Amniotic epithelial cell (primary cell): ENCODE data around the gene TMEM204.

Source experiments
- DNase-seq: peaks from one replicate; pipeline ENCODE4 v3.0.0-alpha.2; 2010; ENCODE audit warnings: low read depth

TMEM204 gene

DNA sequence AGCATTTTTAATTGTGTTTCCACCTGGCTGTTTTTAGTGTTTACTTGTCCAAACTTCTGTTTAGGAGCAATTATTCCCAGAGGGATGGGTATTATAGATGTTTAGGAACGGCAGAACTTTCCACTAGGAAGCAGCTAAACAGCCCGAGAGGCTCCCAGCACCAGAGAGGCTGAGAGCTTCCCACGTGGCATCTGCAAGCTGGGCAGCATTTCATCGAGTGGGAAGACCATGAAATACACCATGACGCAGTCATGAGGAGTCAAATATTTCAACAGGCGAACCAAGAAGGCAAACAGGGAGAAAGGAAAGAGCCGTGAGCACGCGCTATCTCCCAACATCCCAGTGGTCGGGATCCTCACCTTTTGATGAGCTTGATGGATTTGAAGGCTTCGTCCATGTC lies 24.1 kb downstream of the TMEM204 start:
- DNase-seq: no peak

DNA sequence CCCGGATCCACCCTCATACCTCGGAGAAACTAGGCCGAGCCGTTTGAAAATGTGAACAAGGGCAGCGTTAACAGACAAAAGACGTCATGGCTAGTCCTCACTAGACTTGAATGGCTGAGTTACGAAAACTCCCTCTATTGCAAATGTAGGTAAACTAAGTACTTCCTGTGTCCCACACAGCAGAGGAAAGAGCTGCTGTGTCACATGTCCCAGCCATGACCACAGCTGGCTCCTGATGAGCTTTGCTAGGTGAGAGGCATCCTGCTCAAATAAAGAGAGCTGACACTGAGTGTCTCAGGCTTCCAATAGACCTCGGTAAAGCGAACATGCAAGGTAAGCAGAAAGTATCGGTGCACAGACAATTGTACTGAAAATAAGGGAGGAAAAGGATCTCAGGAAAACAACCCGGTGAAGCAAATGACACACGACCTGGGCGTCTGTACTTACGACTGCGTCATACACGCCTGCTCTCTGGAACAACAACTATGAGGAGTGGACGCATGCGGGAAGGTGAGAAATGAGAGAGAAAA lies 26.0 kb downstream of the TMEM204 start:
- DNase-seq: no peak

DNA sequence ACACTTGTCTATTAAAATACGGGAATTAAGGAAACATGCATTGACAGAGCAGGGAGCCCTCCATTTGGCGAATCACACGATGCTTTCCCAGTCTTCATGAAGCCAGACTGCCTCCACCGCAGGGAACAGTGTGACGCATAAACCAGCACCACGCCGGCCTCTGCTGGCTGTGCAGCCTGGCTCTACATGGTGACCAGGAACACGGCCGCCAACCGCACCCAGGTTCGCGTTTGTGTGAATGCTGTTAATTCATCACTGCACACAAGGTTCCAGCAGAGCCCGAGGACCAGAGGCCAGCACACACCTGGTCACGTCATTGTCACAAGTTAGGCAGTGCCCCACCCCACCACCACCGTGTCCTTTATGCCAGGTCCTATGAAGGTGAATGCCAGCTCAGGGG lies 26.7 kb downstream of the TMEM204 start:
- no peak for DNase-seq

DNA sequence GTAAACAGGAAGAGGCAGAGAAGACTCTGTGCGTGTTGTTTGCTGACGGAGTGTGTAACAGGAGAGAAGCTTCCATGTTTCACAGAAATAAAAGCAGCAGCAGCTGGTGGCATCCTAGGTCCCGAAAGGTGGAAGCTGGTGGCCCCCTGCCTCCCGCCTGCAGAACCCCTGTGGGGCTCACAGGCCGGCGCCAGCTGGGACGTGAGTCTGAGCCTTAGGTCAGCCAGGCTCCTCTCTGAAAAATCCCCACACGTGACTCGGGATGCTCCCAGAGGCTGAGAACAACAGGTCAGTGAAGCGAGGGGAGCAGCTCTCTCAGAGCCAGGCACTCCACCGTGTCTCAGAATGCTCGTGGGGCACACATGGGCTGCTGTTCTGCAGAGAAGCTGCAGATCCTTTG lies 27.4 kb downstream of the TMEM204 start:
- DNase-seq: no peak

DNA sequence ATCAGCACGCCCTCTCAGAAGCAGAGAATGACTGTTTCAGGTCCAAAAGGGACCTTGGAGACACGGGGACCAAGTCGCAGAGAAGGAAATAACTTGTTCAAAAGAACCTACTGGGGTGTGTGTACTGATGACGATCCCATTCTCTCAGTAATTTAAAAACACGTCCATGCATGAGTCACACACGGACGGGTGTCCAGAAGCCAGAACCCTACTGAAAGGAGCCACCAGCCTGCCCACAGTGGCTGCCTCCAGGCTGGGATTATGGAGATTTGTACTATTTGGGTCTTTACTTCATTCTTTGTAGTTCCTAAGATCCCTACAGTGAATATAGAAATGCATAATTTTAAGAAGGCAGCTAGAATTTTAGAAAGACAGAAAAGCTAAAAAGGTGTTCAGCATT lies 27.8 kb downstream of the TMEM204 start:
- DNase-seq: no peak

DNA sequence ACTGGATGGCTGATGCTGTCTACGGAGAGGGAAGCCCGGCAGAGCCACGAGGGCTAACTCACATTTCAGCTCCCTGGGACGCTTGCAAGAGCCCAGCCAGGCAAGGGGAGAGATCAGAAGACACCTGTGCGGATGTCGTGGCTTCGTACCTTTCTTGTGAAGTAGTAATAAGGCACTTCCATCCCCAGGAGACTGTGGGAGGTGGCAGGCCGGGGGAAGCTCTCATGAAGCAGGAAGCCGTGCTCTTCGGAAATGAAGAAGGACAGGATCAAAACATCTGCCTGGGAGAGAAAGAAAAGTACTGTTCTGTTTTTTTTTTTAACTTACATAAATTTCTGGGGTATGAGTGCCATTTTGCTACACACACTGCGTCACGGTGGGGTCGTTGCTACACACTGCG lies 28.4 kb downstream of the TMEM204 start:
- no peak for DNase-seq

DNA sequence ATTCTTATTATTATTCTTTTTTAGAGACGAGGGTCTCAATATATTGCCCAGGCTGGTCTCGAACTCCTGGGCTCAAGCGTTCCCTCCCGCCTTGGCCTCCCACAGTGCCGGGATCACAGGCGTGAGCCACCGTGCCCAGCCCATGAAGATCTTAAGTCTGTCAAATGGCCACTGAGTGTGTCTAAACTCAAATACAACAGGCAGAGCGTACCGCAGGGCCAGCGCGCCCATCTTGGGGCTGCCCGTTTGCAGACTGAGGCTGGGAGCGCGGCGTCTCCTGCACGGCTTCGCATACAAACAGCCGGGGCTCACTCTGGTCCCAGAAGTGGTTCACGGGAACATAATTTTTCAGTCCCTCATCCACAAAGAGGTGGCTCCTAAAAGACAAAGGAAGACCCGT lies 30.3 kb downstream of the TMEM204 start:
- DNase-seq: no peak

DNA sequence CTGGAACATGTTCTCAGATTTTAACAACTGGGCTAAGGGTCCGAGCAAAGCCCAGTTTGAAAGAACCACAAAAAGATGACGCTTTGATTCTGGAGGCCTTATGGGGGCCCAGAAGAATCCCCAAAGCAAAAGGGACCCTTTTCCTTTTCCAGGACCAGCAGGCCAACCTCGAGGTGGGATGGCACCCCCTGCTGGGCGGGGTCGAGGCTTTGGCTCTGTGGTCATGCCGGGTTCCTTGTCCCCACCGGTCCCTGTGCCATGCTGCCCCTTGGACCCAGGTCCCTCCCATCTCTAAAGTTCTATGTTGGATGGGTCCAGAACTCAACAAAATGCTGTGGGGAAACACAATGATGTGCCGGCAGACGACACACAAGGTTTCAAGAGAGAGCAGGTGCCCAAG lies 30.9 kb downstream of the TMEM204 start:
- DNase-seq: no peak

DNA sequence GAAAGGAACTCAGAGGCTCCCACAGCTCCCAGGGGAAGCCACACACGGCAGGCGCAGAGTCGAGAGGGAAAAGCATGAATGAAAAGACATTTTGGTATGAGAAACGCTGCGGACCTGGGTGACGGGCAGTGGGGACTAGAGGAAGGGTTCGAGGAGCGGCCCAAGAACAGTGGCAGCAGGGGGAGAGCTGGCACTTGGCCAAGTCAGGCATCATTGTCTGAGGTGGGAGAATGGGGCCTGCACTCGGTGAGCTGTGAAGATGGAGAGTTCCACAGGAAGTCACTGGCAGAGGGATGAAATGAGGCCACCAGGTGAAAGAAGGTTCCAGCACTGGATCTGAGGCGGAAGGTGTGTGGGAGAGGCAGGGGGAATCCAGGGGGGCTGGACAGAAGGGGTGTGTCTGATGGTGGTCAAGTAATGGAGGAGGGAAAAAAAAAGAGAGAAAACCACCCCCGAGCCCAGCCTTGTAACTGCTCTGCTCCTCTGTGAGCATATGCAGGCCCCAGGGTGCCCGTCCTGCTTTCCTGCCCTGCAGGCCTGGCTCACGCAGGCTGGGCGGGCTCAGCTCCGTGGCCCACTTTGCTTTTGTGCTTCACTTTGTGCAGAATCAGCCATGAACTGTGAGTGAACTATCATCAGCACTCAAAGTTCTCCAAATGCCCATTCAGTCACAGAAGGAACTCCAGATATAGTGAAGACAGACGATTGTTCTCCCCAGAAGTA lies 31.8 kb downstream of the TMEM204 start:
- no peak for DNase-seq

DNA sequence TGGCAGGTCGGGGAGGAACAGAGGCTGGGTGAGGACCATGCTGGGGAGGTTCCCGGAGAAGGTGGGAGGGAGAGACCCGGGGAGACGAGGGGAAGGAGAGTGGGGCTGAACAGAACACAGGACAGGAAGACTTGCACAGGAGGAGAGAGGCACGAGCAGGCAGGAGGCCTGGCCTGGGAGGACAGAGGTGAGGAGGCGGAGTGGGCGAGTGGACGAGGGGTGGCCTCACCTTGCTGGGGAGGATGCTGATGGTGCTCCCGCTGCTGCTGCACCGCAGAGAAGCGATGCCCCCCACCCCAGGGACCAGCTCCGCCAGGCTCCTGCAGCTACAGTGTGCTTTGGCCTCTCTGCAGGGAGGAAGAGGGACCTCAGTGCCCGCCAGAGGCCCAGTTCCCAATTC lies 34.5 kb downstream of the TMEM204 start:
- no peak for DNase-seq

DNA sequence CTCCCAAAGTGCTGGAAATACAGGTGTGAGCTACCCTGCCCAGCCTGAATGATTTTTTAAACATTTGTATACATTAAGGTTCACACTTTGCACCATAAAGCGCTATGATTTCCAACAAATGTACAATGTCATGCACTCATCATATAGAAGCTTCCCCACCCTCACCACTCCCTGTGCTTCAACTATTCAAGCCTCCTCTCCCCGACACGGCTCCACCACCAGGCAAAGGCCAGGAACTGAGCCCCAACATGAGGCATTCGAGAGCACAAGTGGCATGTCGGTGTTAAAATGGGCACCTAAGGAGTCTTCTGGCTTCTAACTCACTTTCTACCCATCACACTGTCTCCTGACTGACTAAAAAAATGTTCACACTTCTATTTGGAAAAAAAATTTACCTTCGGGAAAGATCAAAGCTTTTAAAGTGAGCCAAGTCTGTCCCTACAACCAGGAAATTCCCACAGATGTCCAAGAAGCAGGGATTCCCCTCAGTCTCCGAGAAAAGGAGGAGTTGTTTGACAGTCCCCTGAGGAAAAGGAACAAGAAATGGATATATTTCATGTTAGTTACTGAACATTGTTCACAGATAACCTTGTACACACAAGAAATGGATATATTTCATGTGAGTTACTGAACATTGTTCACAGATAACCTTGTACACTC lies 37.7 kb downstream of the TMEM204 start:
- DNase-seq: no peak

DNA sequence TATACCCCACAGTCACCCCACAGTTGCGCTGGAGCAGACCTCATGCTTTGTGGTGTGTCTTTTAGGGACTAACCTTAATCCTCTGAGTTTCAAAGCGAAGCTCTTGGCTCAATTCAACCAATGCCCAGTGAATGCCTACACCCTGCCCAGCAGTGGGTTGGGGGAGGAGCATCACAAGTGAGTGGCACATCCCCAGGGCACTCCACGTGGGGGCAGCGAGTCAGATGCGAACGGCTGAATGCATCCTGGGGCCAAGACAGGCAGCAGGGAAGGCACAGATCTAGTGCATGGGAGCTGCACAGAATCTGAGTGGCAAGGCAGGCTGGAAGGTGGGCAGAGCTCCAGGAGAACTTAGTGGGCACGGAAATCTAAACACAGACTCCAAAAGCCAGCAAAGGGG lies 39.2 kb downstream of the TMEM204 start:
- DNase-seq: no peak

DNA sequence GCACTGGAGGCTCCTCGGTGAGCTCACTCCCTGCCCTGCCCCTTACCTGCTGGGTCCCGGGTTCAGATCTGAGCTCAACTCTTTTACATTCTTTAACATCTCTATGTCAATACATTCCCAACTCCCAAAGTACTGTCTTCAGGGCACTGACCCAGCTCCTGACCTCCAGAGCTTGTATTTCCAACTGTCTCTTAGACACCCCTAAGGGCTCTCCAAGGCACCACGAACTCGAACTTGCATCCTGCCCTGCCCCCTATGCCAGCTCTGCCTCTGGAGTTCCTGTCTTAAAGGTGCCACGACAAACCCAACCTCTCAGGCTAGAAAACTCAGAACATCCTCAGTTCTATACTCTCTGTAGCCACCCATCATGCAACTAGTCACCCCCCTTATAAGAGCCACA lies 39.8 kb downstream of the TMEM204 start:
- DNase-seq: no peak

DNA sequence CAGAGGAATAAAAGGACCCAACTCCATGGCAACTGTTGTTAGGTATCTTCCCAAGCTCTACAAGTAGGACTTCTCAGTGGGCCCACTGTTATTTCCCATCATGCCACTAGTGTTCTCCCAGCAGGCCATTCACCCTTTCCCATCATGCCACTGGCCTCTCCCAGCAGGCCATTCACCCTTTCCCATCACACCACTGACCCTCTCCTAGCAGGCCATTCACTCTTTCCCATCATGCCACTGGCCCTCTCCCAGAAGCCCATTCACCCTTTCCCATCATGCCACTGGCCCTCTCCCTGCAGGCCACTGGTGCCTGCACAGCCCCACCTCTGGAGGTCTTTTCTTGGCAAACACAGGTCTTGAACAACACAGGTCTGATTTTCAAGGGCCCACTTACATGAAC lies 42.1 kb downstream of the TMEM204 start:
- no peak for DNase-seq

DNA sequence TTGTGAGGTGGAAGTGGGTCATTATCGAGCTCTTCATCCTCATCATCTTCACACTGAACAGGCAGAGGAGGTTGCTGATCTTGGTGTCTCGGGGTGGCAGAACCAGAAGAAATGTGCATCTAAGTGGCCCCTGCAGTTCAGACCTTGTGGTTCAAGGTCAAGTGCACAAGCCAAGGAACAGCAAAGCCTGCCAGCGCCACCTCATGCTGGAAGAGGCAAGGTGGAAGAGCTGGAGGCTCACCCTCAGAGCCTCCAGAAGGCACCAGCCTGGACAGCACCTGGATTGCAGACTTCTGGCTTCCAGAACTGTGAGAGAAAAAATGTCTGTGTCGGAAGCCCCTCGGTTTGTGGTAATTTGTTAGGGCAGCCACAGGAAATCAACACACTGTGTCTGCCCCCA lies 45.7 kb downstream of the TMEM204 start:
- no peak for DNase-seq

DNA sequence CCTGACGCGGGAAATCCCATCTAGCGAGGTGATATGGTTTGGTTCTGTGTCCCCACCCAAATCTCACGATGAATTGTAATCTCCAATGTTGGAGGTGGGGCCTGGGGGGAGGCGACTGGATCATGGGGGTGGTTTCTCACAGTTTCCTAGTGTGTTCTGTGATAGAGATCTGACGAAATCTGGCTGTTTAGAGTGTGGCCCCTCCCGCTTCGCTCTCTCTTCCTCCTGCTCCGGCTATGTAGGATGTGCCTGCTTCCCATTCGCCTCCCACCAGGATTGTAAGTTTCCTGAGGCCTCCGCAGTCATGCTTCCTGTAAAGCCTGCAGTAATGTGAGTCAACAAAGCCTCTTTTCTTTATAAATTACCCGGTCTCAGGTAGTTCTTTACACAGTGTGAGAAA lies 46.8 kb downstream of the TMEM204 start:
- DNase-seq: no peak

DNA sequence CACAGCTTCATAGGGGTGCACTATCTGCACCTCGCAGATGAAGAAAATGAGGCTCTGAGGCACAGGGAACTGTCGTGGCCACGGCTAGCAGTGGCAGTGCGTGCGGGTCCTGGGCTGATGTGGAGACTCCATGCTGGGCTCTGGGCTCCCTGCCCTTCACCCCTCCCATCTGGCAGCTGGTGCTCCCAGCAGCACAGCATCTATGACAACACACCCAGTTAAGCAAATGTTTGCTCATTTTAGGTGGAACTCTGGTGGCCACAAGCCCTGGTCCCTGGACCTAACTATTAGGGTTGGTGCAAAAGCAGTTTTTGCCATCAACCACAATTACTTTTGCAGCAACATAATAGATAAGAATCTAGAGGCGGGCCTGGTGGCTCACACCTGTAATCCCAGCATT lies 47.5 kb downstream of the TMEM204 start:
- DNase-seq: no peak

DNA sequence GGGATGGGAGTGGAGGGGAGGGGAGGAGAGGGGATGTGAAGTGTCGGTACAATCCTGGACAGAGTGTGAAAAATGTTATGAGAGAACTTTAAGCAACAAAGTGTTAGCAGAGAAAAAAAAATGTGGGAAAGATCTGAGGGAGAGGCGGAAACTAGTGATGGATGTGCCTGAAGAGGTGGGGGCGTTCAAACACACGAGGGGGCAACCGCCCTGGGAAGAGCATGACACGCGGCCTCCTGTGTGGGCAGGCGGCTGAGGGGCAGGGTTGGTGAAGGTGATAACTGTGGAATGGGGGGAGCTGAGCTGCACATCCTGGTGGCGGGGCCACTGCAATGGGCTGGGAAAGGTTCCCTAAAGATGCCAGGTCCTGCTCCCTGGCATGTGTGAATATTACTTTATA lies 48.3 kb downstream of the TMEM204 start:
- DNase-seq: no peak

DNA sequence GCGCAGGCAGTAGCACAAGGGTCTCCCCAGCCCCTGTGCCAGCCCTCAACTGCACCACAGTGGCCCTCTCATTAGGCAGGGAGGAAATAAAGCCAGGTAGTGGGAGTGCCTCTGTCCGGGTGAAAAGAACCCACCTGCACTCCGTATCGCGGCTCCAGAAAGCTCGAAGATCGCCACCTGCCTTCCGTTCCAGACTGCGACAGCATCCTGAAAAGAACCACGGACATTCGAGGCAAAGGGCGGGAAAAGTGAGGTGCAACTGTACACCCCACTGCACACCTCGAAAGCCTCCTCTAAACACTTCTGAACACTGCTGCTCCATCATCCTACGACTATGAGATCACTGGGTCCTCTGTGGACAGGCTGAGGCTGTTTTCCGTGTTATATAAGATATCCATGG lies 49.7 kb downstream of the TMEM204 start:
- DNase-seq: no peak

DNA sequence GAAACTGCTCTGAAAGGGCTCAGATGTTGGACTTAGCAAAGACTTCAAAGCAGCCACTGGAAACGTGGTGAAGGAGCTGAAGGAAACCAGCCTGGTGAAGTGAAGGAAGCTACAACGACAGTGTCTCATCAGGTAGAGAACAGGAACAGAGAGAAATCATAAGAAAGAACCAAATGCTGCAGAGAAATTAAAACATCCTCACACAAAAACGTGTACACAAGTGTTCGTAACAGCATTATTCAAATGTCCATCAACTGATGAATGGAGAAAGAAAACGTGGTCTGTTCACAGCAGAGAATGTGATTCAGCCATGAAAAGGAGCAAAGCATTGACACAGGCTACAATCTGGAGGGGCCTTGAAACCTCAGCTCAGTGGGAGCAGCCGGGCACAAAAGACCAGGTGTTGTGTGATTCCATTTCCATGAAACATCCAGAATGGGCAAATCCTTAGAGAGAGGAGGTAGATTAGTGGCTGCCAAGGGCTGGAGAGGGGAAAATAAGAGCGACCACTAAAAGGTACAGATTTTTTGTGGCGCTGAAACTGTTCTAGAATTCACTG lies 51.5 kb downstream of the TMEM204 start:
- no peak for DNase-seq

DNA sequence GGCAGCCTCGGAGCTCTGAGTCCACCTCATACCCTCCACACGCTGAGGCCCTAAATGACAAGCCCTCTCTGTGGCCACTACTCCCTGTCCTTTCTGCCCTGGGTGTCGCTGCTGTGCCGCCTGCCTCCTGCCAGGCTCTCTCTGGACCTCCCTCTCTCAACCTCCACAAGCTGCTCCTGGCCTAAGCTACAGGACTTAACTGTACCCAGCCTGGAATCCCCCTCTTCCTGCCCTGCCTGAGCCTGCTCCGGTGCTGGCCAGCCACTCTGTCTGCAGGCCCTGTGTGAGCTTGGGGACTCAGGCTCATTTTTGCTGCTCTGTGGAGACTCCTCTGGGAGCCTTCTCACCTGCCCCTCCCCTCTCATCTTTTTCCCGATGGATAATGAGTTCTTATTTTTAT lies 56.9 kb downstream of the TMEM204 start:
- DNase-seq: peak; percentile 33

DNA sequence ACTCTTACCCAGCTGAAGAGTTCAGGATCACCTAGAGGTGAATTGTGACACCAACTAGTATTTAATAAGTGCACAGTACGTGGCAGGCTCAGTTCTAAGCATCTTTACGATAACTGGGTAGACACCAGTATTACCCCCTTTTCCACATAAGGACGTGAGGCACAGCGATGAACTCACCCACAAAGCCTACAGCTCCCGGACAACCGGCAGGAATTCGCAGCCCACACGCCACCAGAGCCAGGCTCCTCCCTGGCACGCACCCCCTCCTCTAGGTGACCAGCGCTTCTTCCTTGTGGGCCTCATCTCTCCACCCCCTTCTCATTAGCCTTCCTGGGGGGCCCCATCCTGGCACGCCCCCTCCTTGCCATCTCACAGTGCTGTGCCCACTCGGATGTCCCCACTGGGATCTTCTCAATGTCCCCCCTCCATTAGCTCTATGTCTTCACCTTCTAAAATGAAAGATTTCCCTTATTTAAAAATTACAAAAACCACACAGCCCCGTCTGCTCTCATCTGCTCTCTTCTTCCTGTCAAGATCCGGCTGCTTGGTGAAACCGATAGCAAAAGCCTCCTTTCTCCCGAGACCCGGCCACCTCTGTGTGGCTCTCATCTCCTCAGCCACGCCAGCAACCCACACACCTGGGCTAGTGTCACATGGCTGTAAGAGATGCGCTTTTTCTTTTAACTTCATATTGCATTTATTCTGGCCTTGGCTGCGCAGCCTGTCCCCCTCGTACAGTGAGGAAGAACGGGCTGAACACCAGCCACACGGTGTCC lies 57.7 kb downstream of the TMEM204 start:
- DNase-seq: no peak

DNA sequence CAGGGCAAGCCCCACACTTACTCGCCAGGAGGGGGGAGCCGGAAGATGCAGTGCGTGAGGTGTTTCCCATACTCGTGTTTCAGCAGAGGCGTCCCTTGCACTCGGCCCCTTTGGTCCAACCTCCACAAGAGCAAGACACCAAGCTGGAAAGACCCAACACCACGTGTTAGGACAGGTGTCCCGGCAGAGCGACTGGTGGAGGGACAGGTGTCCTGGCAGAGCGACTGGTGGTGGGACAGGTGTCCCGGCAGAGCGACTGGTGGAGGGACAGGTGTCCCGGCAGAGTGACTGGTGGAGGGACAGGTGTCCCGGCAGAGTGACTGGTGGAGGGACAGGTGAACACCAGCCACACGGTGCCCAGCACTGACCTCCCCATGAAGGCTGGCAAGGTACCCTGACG lies 59.0 kb downstream of the TMEM204 start:
- no peak for DNase-seq
